ENCODE results near the gene TSPAN1.

DNA sequence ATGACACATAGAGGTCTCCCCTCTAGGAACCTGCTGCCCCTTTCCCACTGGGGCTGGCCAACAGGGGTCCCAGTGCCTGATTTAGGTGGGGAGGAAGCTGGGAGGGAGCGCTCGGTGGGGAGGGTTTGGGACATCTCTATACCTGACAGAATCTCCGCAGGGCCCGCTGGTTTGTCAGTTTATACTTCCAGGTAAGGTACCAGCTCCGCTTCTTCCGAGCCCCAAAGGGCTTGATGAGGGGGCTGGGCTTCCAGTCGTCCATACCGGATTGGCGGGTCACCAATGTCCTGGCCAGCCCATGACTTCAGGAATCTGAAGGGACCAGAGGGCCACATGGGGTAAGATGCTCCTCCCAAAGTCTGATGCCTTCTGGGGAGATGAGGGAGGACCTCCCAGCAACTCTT, 22.7 kb downstream of the TSPAN1 start:
- TF ChIP-seq TAF1 (conservative IDR thresholded peaks at IDR 0.05) (no peak), EGR1 (IDR thresholded peaks at IDR 0.05; ENCODE audit: low read depth in 2 of 2) (no peak), FOXA1 (IDR thresholded peaks at IDR 0.05) (no peak), RAD21 (IDR thresholded peaks at IDR 0.05) (no peak), YY1 (IDR thresholded peaks at IDR 0.05) (no peak), GABPA (IDR thresholded peaks at IDR 0.05 in 1 of 2, conservative IDR thresholded peaks at IDR 0.05 in 1 of 2) (no peak), JUND (IDR thresholded peaks at IDR 0.05) (no peak), RXRA (IDR thresholded peaks at IDR 0.05) (no peak), SP1 (IDR thresholded peaks at IDR 0.05) (no peak), FOXA2 (IDR thresholded peaks at IDR 0.05) (no peak)
- TF ChIP-seq, protein P1, sequence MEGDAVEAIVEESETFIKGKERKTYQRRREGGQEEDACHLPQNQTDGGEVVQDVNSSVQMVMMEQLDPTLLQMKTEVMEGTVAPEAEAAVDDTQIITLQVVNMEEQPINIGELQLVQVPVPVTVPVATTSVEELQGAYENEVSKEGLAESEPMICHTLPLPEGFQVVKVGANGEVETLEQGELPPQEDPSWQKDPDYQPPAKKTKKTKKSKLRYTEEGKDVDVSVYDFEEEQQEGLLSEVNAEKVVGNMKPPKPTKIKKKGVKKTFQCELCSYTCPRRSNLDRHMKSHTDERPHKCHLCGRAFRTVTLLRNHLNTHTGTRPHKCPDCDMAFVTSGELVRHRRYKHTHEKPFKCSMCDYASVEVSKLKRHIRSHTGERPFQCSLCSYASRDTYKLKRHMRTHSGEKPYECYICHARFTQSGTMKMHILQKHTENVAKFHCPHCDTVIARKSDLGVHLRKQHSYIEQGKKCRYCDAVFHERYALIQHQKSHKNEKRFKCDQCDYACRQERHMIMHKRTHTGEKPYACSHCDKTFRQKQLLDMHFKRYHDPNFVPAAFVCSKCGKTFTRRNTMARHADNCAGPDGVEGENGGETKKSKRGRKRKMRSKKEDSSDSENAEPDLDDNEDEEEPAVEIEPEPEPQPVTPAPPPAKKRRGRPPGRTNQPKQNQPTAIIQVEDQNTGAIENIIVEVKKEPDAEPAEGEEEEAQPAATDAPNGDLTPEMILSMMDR (IDR thresholded peaks at IDR 0.05; ENCODE audit: low read depth, low read length, missing input control): no peak
- TF ChIP-seq, protein P2, sequence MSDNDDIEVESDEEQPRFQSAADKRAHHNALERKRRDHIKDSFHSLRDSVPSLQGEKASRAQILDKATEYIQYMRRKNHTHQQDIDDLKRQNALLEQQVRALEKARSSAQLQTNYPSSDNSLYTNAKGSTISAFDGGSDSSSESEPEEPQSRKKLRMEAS (IDR thresholded peaks at IDR 0.05): no peak
- TF ChIP-seq, protein P3, sequence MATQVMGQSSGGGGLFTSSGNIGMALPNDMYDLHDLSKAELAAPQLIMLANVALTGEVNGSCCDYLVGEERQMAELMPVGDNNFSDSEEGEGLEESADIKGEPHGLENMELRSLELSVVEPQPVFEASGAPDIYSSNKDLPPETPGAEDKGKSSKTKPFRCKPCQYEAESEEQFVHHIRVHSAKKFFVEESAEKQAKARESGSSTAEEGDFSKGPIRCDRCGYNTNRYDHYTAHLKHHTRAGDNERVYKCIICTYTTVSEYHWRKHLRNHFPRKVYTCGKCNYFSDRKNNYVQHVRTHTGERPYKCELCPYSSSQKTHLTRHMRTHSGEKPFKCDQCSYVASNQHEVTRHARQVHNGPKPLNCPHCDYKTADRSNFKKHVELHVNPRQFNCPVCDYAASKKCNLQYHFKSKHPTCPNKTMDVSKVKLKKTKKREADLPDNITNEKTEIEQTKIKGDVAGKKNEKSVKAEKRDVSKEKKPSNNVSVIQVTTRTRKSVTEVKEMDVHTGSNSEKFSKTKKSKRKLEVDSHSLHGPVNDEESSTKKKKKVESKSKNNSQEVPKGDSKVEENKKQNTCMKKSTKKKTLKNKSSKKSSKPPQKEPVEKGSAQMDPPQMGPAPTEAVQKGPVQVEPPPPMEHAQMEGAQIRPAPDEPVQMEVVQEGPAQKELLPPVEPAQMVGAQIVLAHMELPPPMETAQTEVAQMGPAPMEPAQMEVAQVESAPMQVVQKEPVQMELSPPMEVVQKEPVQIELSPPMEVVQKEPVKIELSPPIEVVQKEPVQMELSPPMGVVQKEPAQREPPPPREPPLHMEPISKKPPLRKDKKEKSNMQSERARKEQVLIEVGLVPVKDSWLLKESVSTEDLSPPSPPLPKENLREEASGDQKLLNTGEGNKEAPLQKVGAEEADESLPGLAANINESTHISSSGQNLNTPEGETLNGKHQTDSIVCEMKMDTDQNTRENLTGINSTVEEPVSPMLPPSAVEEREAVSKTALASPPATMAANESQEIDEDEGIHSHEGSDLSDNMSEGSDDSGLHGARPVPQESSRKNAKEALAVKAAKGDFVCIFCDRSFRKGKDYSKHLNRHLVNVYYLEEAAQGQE (IDR thresholded peaks at IDR 0.05): no peak
- TF ChIP-seq, protein P4, sequence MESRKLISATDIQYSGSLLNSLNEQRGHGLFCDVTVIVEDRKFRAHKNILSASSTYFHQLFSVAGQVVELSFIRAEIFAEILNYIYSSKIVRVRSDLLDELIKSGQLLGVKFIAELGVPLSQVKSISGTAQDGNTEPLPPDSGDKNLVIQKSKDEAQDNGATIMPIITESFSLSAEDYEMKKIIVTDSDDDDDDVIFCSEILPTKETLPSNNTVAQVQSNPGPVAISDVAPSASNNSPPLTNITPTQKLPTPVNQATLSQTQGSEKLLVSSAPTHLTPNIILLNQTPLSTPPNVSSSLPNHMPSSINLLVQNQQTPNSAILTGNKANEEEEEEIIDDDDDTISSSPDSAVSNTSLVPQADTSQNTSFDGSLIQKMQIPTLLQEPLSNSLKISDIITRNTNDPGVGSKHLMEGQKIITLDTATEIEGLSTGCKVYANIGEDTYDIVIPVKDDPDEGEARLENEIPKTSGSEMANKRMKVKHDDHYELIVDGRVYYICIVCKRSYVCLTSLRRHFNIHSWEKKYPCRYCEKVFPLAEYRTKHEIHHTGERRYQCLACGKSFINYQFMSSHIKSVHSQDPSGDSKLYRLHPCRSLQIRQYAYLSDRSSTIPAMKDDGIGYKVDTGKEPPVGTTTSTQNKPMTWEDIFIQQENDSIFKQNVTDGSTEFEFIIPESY (IDR thresholded peaks at IDR 0.05): no peak

All from liver (tissue), 3 donors.